ENCODE measurements around the gene PPP4R2. TPM values are rescaled to one million over a fixed set of nuclear protein-coding genes. Genes with fewer than 3 reads are reported as not detected.

PPP4R2 gene
- total and polyA plus RNA-seq, 2 donors (not counting 3 experiments of a cell fraction or from before 2014, with no cell fraction given): 6.5 to 74.4 TPM

- Histone ChIP-seq H2AFZ (ENCODE audit: low read depth, low read length) (no peak overlapping the region), H3K4me1 (ENCODE audit: control insufficient read depth, extremely low read depth, insufficient read depth, low read length) (no peaks in the 10 kb centered on the region), H3K27ac (ENCODE audit: insufficient read depth, low read depth, low read length) (no peak overlapping the region), H3K4me2 (ENCODE audit: insufficient read depth, low read length) (no peak overlapping the region), H3K4me3 (replicated peaks in 1 of 3; ENCODE audit: insufficient read depth in 1 of 3, low read depth in 1 of 3, low read length in 3 of 3) (no peak overlapping the region), H3K27me3 (ENCODE audit: control insufficient read depth in 2 of 2, insufficient read depth in 2 of 2, low read length in 2 of 2) (no peaks in the 10 kb centered on the region), H3K36me3 (ENCODE audit: control insufficient read depth in 2 of 2, extremely low read depth in 1 of 2, insufficient read depth in 2 of 2, low read length in 2 of 2) (peaks cover 1 to 3% of the 10 kb centered on the region in 2 experiments), H3K79me2 (ENCODE audit: control insufficient read depth, insufficient read depth, low read length) (peaks cover 100% of the 10 kb centered on the region), H3K9ac (replicated peaks; ENCODE audit: extremely low read depth, insufficient read depth, low read length) (no peak overlapping the region), H3K9me1 (replicated peaks; ENCODE audit: control insufficient read depth, extremely low read depth, insufficient read depth, low read length) (no peaks in the 10 kb centered on the region), H3K9me3 (replicated peaks; ENCODE audit: control insufficient read depth, insufficient read depth, low read length) (no peaks in the 10 kb centered on the region), H4K20me1 (replicated peaks; ENCODE audit: control insufficient read depth, extremely low read depth, insufficient read depth, low read length) (peaks cover 23% of the 10 kb centered on the region)
- DNase-seq (ENCODE audit: low read depth, low spot score): no peak
- intact Hi-C loops (cut with micrococcal nuclease) (no loop called here), dilution Hi-C loops (cut with MboI; ENCODE audit: extremely low pct_ligation_motif_present, low sequenced_read_pairs) (no loop called here)
- no peak for TF ChIP-seq MAX (IDR thresholded peaks at IDR 0.05; ENCODE audit: insufficient read depth, insufficient read length)
- no peak for TF ChIP-seq POLR2A (IDR thresholded peaks at IDR 0.05; ENCODE audit: low read depth, low read length)
- TF ChIP-seq GATA2 (IDR thresholded peaks at IDR 0.05; ENCODE audit: insufficient read depth, insufficient read length, low read depth, low read length): no peak
- TF ChIP-seq EZH2 (IDR thresholded peaks at IDR 0.05; ENCODE audit: borderline replicate concordance, low read depth, low read length, severe bottlenecking): no peak
- no peak for TF ChIP-seq MYC (IDR thresholded peaks at IDR 0.05; ENCODE audit: low read depth, low read length)
- TF ChIP-seq POLR2AphosphoS5 (IDR thresholded peaks at IDR 0.05; ENCODE audit: insufficient read depth, low read depth, low read length): no peak
- TF ChIP-seq FOS (IDR thresholded peaks at IDR 0.05; ENCODE audit: borderline replicate concordance, insufficient read depth, low read length): no peak
- TF ChIP-seq CTCF (IDR thresholded peaks at IDR 0.05; ENCODE audit: extremely low read depth in 1 of 2, insufficient read depth in 1 of 2, low read depth in 1 of 2, low read length in 2 of 2): no peak
- ChIA-PET POLR2A (no interaction called here), CTCF (interaction anchor here (1.6 kb wide), 1 partner anchor 13 kb away, joined by 5 read pairs; the partner anchor contains the start of gene PPP4R2)
- BruUV-seq (replicated peaks): no TSS peak
- no peak for FAIRE-seq
Observed at GRCh38 chr3:73010158-73010557, 13.5 kb downstream of the PPP4R2 start.

Measured in endothelial cell of umbilical vein (primary cell).